SK-N-SH (cell line): ENCODE measurements around the gene TSPAN31.

ENCODE experiments used
- CHD2 ChIP-seq: fragments of 150-350 bp; IDR thresholded peaks from 2 replicates; pipeline ENCODE4 v1.6.1; 2018; ENCODE audit warnings: low read length; ENCODE audit not compliant: partially characterized antibody
- CTCF ChIP-seq: fragments of 200-600 bp; sonication (generic); IDR thresholded peaks from 2 replicates; pipeline ENCODE4 v1.6.1; 2017; ENCODE audit warnings: antibody characterized with exemption, mild to moderate bottlenecking, moderate library complexity
- EP300 ChIP-seq, 2 experiments: IDR thresholded peaks; 2 replicates each; pipeline versions ENCODE4 v1.4.0 to v1.6.1; 2012; ENCODE audit warnings: borderline replicate concordance in 1 of 2, low read depth in 1 of 2, low read length in 1 of 2
- EZH2phosphoT487 ChIP-seq: fragments of 200-600 bp; sonication (generic); IDR thresholded peaks from 2 replicates; pipeline ENCODE4 v1.6.1; 2017; ENCODE audit warnings: low read depth, mixed run types, mild to moderate bottlenecking, antibody characterized with exemption, moderate library complexity, borderline replicate concordance
- GABPA ChIP-seq: IDR thresholded peaks from 2 replicates; pipeline ENCODE4 v1.4.0; 2012; ENCODE audit warnings: low read depth, mild to moderate bottlenecking
- GATA2 ChIP-seq: sonication (generic); formaldehyde crosslinking; IDR thresholded peaks from 2 replicates; pipeline ENCODE4 v1.5.0; 2020; ENCODE audit warnings: mild to moderate bottlenecking, missing genetic modification reagents
- JUND ChIP-seq: IDR thresholded peaks from 2 replicates; pipeline ENCODE4 v1.4.0; 2012
- MEF2A ChIP-seq: IDR thresholded peaks from 2 replicates; pipeline ENCODE4 v1.4.0; 2012; ENCODE audit warnings: low read depth, borderline replicate concordance
- POLR2AphosphoS5 ChIP-seq: IDR thresholded peaks from 2 replicates; pipeline ENCODE4 v1.6.1; 2012; ENCODE audit warnings: low read depth, low read length
- RAD21 ChIP-seq: IDR thresholded peaks from 2 replicates; pipeline ENCODE4 v1.6.1; 2012; ENCODE audit warnings: mild to moderate bottlenecking, low read length
- RXRA ChIP-seq: IDR thresholded peaks from 2 replicates; pipeline ENCODE4 v1.4.0; 2012; ENCODE audit warnings: low read depth, mild to moderate bottlenecking, borderline replicate concordance

GRCh38 chr12:57717131-57717530, 27.7 kb upstream of the TSPAN31 start:
- TF ChIP-seq GATA2 (CRISPR knock-in tag) (no peak), CTCF (no peak), RAD21 (no peak), EZH2phosphoT487 (no peak), POLR2AphosphoS5 (no peak), MEF2A (no peak), GABPA (no peak), EP300 (IDR thresholded peaks at IDR 0.05; ENCODE audit: borderline replicate concordance in 1 of 2, low read depth in 1 of 2, low read length in 1 of 2) (no peak), JUND (no peak), CHD2 (no peak), RXRA (no peak)
